Testis (tissue), 3 donors: ENCODE data around the gene IGF2R. TPM values are rescaled to one million over a fixed set of nuclear protein-coding genes. Genes with fewer than 3 reads are reported as not detected.

Experiments
- DNase-seq: peaks from one replicate; pipeline ENCODE4 v3.0.0-alpha.2; 2019
- H3K27ac ChIP-seq, 2 donors: fragments of 200-600 bp; sonication (generic); one replicate each; pipeline ENCODE4 v1.5.1; 2019
- H3K27me3 ChIP-seq: fragments of 200-600 bp; sonication (generic); one replicate; pipeline ENCODE4 v1.5.1; 2019
- H3K36me3 ChIP-seq: fragments of 200-600 bp; sonication (generic); one replicate; pipeline ENCODE4 v1.5.1; 2017; ENCODE audit warnings: low read depth; ENCODE audit errors: missing control alignments
- H3K4me1 ChIP-seq: fragments of 200-600 bp; sonication (generic); one replicate; pipeline ENCODE4 v1.5.1; 2019
- H3K4me3 ChIP-seq, 2 donors: fragments of 200-600 bp; sonication (generic); one replicate each; pipeline ENCODE4 v1.5.1; 2017 to 2019
- H3K9me3 ChIP-seq: fragments of 200-600 bp; sonication (generic); one replicate; pipeline ENCODE4 v1.5.1; 2017
- POLR2A ChIP-seq: fragments of 450-650 bp; IDR thresholded peaks from one replicate; pipeline ENCODE4 v1.6.1; 2017; ENCODE audit warnings: antibody characterized with exemption, mild to moderate bottlenecking, moderate library complexity
- WGBS, 2 donors: methylation state at CpG; one replicate each; pipeline ENCODE4 v1.1.5; 2018; 5-methylcytosine and 5-hydroxymethylcytosine counted together
- intact Hi-C: fragments of 100-400 bp; cut with DNase I; formaldehyde crosslinking; loops from one replicate; pipeline ENCODE4 v1.15.1; 2023; ENCODE audit warnings: low total_unique reads
- polyA plus RNA-seq: library from polyadenylated mRNA; stranded (reverse); fragments of 350-450 nt; fragmentation: Illumina TruSeq; extraction: RNeasy Lipid Tissue Mini Kit (QIAGEN cat#74804); gene quantifications from one replicate; pipeline ENCODE4 v1.2.3, GENCODE V29; 2014; ENCODE audit warnings: low read depth, low replicate concordance; ENCODE audit not compliant: insufficient read depth
- total RNA-seq, 2 donors: library from RNA; depleted of rRNA; stranded (reverse); fragments of >200 nt; gene quantifications; one replicate each; pipeline ENCODE4 v1.2.3, GENCODE V29; 2016
- TF ChIP-seq, protein P1 (sequence below), 3 experiments: fragments of 450-650 bp in 2 of 3; fragments of 200-600 bp in 1 of 3; sonication (generic) in 1 of 3; IDR thresholded peaks; one replicate each; pipeline ENCODE4 v1.5.1; 2016 to 2019; ENCODE audit warnings: antibody characterized with exemption in 3 of 3, mild to moderate bottlenecking in 2 of 3, moderate library complexity in 1 of 3

The IGF2R gene
- total and polyA plus RNA-seq, 3 donors from 2014 or later: 47.3 to 109 (median 84.6) TPM

DNA sequence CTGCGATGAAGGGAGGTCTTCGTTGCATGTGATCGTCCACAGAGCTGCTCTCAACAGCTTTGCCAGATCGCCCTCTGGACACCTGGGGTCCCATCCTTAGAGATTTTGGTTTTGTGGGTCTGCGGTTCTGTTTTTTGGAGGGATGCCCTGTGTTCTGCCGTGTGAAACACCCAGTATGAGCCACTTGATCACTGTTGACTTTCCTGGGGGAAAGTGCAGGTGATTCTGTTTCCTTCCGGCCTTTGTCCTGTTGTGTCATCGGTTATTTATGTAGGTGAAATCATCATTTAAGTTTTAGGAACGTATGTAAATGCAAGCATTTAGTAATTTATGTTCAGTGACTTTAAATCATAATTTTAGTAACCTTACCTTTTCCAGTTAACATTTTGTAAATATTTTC, 96.3 kb downstream of the IGF2R start:
- WGBS, 2 donors: 87 to 94% methylated on average over 9 of the region's 9 CpGs
- no peaks in the 10 kb centered on the region for H3K4me1 ChIP-seq
- H3K4me3 ChIP-seq: no peak overlapping the region
- DNase-seq: no peak
- H3K27me3 ChIP-seq: no peaks in the 10 kb centered on the region
- H3K9me3 ChIP-seq: no peaks in the 10 kb centered on the region
- TF ChIP-seq, protein P1, sequence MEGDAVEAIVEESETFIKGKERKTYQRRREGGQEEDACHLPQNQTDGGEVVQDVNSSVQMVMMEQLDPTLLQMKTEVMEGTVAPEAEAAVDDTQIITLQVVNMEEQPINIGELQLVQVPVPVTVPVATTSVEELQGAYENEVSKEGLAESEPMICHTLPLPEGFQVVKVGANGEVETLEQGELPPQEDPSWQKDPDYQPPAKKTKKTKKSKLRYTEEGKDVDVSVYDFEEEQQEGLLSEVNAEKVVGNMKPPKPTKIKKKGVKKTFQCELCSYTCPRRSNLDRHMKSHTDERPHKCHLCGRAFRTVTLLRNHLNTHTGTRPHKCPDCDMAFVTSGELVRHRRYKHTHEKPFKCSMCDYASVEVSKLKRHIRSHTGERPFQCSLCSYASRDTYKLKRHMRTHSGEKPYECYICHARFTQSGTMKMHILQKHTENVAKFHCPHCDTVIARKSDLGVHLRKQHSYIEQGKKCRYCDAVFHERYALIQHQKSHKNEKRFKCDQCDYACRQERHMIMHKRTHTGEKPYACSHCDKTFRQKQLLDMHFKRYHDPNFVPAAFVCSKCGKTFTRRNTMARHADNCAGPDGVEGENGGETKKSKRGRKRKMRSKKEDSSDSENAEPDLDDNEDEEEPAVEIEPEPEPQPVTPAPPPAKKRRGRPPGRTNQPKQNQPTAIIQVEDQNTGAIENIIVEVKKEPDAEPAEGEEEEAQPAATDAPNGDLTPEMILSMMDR (IDR thresholded peaks at IDR 0.05): no peak
- no peak for TF ChIP-seq POLR2A
- H3K36me3 ChIP-seq: no peaks in the 10 kb centered on the region
- H3K27ac ChIP-seq: no peak overlapping the region
- intact Hi-C loops: no loop called here

DNA sequence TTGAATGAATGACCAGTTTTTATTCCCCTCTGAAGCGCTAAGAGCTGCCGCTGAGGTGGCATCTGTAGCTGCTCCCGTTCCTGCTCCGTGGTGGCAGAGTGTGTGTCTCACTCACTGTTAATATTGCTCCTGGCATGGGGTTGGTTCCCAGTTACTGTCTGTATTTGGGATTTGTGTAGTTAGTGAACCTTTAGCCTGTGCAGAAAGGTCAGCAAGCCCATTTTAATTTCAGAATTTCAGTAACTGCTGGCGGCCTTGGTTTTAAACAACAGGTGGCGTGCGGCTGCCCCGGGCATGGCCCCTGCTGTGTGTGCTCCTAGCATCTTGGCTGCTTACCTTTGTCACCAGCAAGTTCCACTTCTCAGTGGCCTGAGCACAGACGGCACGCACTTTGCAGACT, 98.7 kb downstream of the IGF2R start:
- no peaks in the 10 kb centered on the region for H3K27me3 ChIP-seq
- H3K4me1 ChIP-seq: no peaks in the 10 kb centered on the region
- intact Hi-C loops: no loop called here
- no peak overlapping the region for H3K4me3 ChIP-seq
- TF ChIP-seq, protein P1 (IDR thresholded peaks at IDR 0.05): no peak
- TF ChIP-seq POLR2A: no peak
- no peaks in the 10 kb centered on the region for H3K9me3 ChIP-seq
- no peak for DNase-seq
- H3K36me3 ChIP-seq: no peaks in the 10 kb centered on the region
- no peak overlapping the region for H3K27ac ChIP-seq
- 94 to 96% methylated on average over 10 of the region's 10 CpGs for WGBS, 2 donors

DNA sequence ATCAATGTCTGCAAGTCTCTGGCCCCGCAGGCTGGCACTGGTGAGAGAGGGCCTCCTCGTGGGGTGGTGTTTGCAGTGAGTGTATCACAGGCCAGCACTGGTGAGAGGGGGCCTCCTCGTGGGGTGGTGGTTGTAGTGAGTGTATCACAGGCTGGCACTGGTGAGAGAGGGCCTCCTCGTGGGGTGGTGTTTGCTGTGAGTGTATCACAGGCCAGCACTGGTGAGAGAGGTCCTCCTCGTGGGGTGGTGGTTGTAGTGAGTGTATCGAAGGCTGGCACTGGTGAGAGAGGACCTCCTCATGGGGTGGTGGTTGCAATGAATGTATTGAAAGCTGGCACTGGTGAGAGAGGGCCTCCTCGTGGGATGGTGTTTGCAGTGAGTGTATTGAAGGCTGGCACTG, 99.5 kb downstream of the IGF2R start:
- no peaks in the 10 kb centered on the region for H3K36me3 ChIP-seq
- H3K9me3 ChIP-seq: no peaks in the 10 kb centered on the region
- WGBS, 2 donors: 88 to 89% methylated on average over 5 to 7 of the region's 7 CpGs

DNA sequence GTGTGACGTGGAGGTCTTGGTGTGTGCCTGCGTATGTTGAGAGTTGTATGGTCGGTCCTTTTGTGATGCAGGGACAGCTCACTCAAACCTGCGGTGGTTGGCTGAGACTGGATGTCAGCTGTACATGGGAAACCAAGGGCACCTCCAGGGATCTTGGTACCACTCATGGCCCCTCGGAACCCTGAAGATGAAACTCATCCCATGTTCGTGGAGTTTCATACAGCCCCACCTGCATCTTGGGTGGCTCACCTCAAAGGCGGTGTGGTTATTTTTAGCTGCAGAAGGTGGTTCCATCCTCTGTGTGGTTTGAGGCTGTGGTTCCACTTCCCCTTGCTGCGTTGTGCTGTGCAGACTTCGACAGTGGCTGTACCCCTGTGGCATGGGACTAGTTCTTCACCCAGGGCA, 100.2 kb downstream of the IGF2R start:
- intact Hi-C loops: no loop called here
- 94% methylated on average over 7 to 9 of the region's 9 CpGs for WGBS, 2 donors
- H3K27me3 ChIP-seq: no peaks in the 10 kb centered on the region
- DNase-seq: no peak
- H3K27ac ChIP-seq: no peak overlapping the region
- H3K4me1 ChIP-seq: no peaks in the 10 kb centered on the region
- no peaks in the 10 kb centered on the region for H3K36me3 ChIP-seq
- TF ChIP-seq, protein P1 (IDR thresholded peaks at IDR 0.05): no peak
- TF ChIP-seq POLR2A: no peak
- H3K4me3 ChIP-seq: no peak overlapping the region
- H3K9me3 ChIP-seq: no peaks in the 10 kb centered on the region

More for the DNA sequence above, 99.5 kb downstream of the IGF2R start:
- no peak for DNase-seq
- Histone ChIP-seq H3K4me3 (no peak overlapping the region), H3K27me3 (no peaks in the 10 kb centered on the region), H3K27ac (no peak overlapping the region), H3K4me1 (no peaks in the 10 kb centered on the region)
- TF ChIP-seq POLR2A: no peak
- TF ChIP-seq, protein P1 (IDR thresholded peaks at IDR 0.05): no peak
- intact Hi-C loops: no loop called here

DNA sequence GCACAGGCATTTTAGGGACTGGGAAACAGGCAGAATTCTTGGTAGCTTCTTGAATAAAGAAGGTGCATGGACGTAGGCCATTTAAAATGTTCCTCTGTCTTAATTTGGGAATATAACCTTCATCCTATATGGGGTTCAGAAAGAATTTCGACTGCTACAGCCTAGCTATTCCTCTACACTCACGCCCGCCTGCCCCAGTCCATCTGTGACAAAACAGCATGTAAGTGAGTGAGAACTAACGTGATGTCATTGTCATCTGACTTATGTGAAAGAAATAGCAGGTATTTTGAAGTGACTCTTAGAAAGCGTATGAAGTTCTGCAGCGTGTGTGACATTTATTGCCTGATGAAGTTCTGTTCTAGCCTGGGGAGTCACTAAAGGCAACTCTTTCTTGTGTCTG, 100.6 kb downstream of the IGF2R start:
- Histone ChIP-seq H3K27me3 (no peaks in the 10 kb centered on the region), H3K4me1 (no peaks in the 10 kb centered on the region), H3K4me3 (no peak overlapping the region), H3K9me3 (no peaks in the 10 kb centered on the region), H3K36me3 (no peaks in the 10 kb centered on the region), H3K27ac (no peak overlapping the region)
- DNase-seq: no peak
- intact Hi-C loops: no loop called here
- TF ChIP-seq, protein P1 (IDR thresholded peaks at IDR 0.05): no peak
- no peak for TF ChIP-seq POLR2A
- WGBS, 2 donors: 95 to 96% methylated on average over 7 of the region's 7 CpGs
